Caco-2 (cell line): Measurements from ENCODE around the gene SMARCC1. TPM values are rescaled to one million over a fixed set of nuclear protein-coding genes. Genes with fewer than 3 reads are reported as not detected.

Experiments
- BruUV-seq: library from RNA; stranded (reverse); fragments of 400-500 nt; replicated peaks from 2 replicates; lab custom pipeline; 2021; lab: Mats Ljungman, UMichigan
- CTCF ChIA-PET: fragments of 300-600 bp; sonication (Branson Sonifier 250); formaldehyde crosslinking; loops from one replicate; lab custom pipeline; 2022; ENCODE audit warnings: antibody characterized with exemption; lab: Charles Lee
- POLR2A ChIA-PET: fragments of 300-600 bp; sonication (Branson Sonifier 250); formaldehyde crosslinking; loops from one replicate; lab custom pipeline; 2022; ENCODE audit warnings: antibody characterized with exemption; lab: Charles Lee
- DNase-seq, 2 experiments: peaks; one replicate each; pipeline versions ENCODE4 v3.0.0 to v3.0.0-alpha.2; 2020 to 2022
- H3K27me3 ChIP-seq: replicated peaks from 2 replicates; pipeline ENCODE4 v1.6.0; 2011; ENCODE audit warnings: low read length; ENCODE audit not compliant: control insufficient read depth, insufficient read depth
- H3K36me3 ChIP-seq: 2 replicates; pipeline ENCODE4 v1.5.1; 2011; ENCODE audit warnings: low read length; ENCODE audit not compliant: control insufficient read depth, insufficient read depth
- H3K4me1 ChIP-seq: fragments of 250-450 bp; sonication (Bioruptor Pico); 2 replicates; pipeline ENCODE4 v1.5.1; 2020; ENCODE audit warnings: mild to moderate bottlenecking
- H3K4me3 ChIP-seq: 2 replicates; pipeline ENCODE4 v1.5.1; 2011; ENCODE audit warnings: low read depth, mild to moderate bottlenecking, control low read depth, low read length
- H3K9me3 ChIP-seq: fragments of 250-450 bp; sonication (Bioruptor Pico); 2 replicates; pipeline ENCODE4 v1.5.1; 2020; ENCODE audit warnings: mild to moderate bottlenecking, moderate library complexity
- H3K27ac Mint-ChIP-seq: one replicate; pipeline ENCODE4 v1.8.0; 2022; ENCODE audit warnings: mixed read lengths; ENCODE audit not compliant: unreplicated experiment
- H3K27me3 Mint-ChIP-seq: one replicate; pipeline ENCODE4 v1.8.0; 2022; ENCODE audit warnings: mixed read lengths; ENCODE audit not compliant: insufficient read depth, unreplicated experiment
- H3K36me3 Mint-ChIP-seq: one replicate; pipeline ENCODE4 v1.8.0; 2022; ENCODE audit warnings: mild to moderate bottlenecking, mixed read lengths; ENCODE audit not compliant: insufficient read depth, unreplicated experiment
- H3K4me1 Mint-ChIP-seq: one replicate; pipeline ENCODE4 v1.8.0; 2022; ENCODE audit warnings: low read depth, mixed read lengths; ENCODE audit not compliant: unreplicated experiment
- H3K4me3 Mint-ChIP-seq: one replicate; pipeline ENCODE4 v1.8.0; 2022; ENCODE audit warnings: mild to moderate bottlenecking, moderate library complexity, mixed read lengths; ENCODE audit not compliant: unreplicated experiment
- H3K9me3 Mint-ChIP-seq: one replicate; pipeline ENCODE4 v1.8.0; 2022; ENCODE audit warnings: mixed read lengths; ENCODE audit not compliant: unreplicated experiment
- CTCF ChIP-seq, 2 experiments: fragments of 200-600 bp in 1 of 2; IDR thresholded peaks; 1 replicate in 1 of 2; 2 replicates in 1 of 2; pipeline versions ENCODE4 v1.5.1 to v1.8.0; 2011 to 2022; ENCODE audit warnings: antibody characterized with exemption in 1 of 2, control low read depth in 1 of 2, inconsistent platforms in 1 of 2, low read depth in 1 of 2, low read length in 1 of 2, mild to moderate bottlenecking in 1 of 2, moderate library complexity in 1 of 2; ENCODE audit not compliant: insufficient read depth in 1 of 2, severe bottlenecking in 1 of 2, unreplicated experiment in 1 of 2
- intact Hi-C: fragments of 100-400 bp; cut with micrococcal nuclease; formaldehyde crosslinking; loops from one replicate; pipeline ENCODE4 v1.10.0; 2022; ENCODE audit not compliant: unreplicated experiment
- total RNA-seq: library from RNA; stranded (reverse); gene quantifications from 2 replicates; pipeline ENCODE4 v1.2.3, GENCODE V29; 2022

Gene SMARCC1
- total RNA-seq, 1 experiment from 2014 or later, result 128 TPM

DNA sequence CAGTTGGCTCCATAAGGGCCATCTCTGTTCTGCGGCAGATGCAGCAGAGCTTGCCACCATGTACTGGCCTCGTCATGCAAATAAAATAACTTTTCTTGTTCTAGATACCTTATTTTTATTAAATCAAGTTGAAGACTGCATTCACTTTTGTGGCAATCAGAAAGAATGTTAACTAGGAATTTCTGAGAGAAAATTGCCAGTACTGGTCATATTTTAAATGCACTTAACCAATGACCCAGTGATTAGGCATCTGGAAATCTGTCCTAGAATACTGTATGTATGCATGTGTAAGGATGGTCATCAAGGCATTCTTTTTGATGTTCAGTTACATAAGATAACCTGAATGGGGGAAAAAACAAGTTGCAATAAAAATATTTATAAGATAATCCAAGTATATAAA, 168.8 kb downstream of the SMARCC1 start:
- H3K27me3 ChIP-seq, result no peaks in the 10 kb centered on the region
- H3K9me3 ChIP-seq, result no peaks in the 10 kb centered on the region
- TF ChIP-seq CTCF (IDR thresholded peaks at IDR 0.05; ENCODE audit: insufficient read depth in 1 of 2, low read depth in 1 of 2, low read length in 1 of 2, severe bottlenecking in 1 of 2, unreplicated experiment in 1 of 2), result no peak
- CTCF ChIA-PET, result interaction anchor here (1.1 kb wide), 1 partner anchor 53 kb away, joined by 3 read pairs; no protein-coding TSS in a partner anchor
- Mint-ChIP-seq H3K4me1 (peaks cover 10% of the 10 kb centered on the region), H3K36me3 (peaks cover 57% of the 10 kb centered on the region), H3K27me3 (no peaks in the 10 kb centered on the region), H3K9me3 (no peaks in the 10 kb centered on the region), H3K4me3 (no peak overlapping the region), H3K27ac (no peak overlapping the region)
- intact Hi-C loops, result loop anchor here (2.0 kb wide), 1 partner anchor 176 kb away; no protein-coding TSS in a partner anchor
- H3K4me1 ChIP-seq, result peaks cover 17% of the 10 kb centered on the region
- POLR2A ChIA-PET, result no interaction called here
- no TSS peak for BruUV-seq
- no peak overlapping the region for H3K4me3 ChIP-seq
- peaks cover 3% of the 10 kb centered on the region; the same call in 1 of the 2 replicates for H3K36me3 ChIP-seq
- DNase-seq, result no peak

DNA sequence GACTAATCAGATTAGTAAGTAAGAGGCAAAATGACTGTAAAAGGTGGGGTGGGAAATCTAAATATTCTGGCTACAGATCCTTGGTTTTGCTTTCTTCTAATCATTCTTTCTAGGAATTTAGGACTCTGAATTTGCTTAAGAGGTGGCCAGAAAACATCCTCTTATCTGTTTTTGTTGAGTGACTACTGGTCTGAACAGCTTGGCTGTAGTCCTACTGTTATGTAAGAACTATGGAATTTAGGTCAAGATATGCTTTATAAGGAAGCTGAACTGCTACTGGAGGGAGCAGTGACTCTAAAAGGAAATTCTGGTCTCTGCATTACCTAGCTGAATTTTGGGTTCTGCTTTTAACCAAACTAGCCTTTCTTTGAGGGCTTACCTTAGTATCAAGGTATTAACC, 169.5 kb downstream of the SMARCC1 start:
- Histone ChIP-seq H3K27me3 (no peaks in the 10 kb centered on the region), H3K9me3 (no peaks in the 10 kb centered on the region), H3K36me3 (peaks cover 3% of the 10 kb centered on the region; the same call in 1 of the 2 replicates), H3K4me3 (no peak overlapping the region), H3K4me1 (peaks cover 17% of the 10 kb centered on the region)
- peaks cover 10% of the 10 kb centered on the region for H3K4me1 Mint-ChIP-seq
- no peak for TF ChIP-seq CTCF (IDR thresholded peaks at IDR 0.05; ENCODE audit: insufficient read depth in 1 of 2, low read depth in 1 of 2, low read length in 1 of 2, severe bottlenecking in 1 of 2, unreplicated experiment in 1 of 2)
- ChIA-PET POLR2A (no interaction called here), CTCF (interaction anchor here (0.6 to 1.1 kb wide), 2 partner anchors 35 to 54 kb away, joined by 3 read pairs; no protein-coding TSS in a partner anchor)
- peak overlapping the region; percentile 34 for H3K27ac Mint-ChIP-seq
- H3K4me3 Mint-ChIP-seq, result no peak overlapping the region
- DNase-seq, result peak in 1 of 2 experiments; percentile 7
- peaks cover 57% of the 10 kb centered on the region for H3K36me3 Mint-ChIP-seq
- BruUV-seq, result no TSS peak
- no peaks in the 10 kb centered on the region for H3K9me3 Mint-ChIP-seq
- intact Hi-C loops, result loop anchor here (2.0 kb wide), 1 partner anchor 177 kb away; no protein-coding TSS in a partner anchor
- no peaks in the 10 kb centered on the region for H3K27me3 Mint-ChIP-seq

DNA sequence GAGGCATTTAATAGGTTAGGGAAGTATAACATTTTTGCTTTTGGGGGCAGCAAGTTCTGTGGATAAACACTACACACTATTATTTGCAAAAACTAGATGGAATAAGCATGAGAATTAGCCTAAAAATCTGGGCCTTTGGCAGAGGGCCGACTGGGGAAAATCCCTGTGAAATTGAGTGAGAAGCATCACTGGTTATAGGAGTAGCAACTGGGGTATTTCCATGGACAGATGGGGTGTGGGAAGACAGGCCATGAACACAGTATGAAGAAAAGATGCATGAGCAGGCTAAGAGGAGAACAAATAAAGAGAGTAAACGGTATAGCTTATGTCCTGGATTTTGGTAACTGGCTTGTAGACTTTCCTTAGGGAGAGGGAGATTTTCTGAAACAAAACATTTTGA, 170.1 kb downstream of the SMARCC1 start:
- peaks cover 10% of the 10 kb centered on the region for H3K4me1 Mint-ChIP-seq
- H3K36me3 ChIP-seq, result peaks cover 3% of the 10 kb centered on the region; the same call in 1 of the 2 replicates
- peaks cover 17% of the 10 kb centered on the region for H3K4me1 ChIP-seq
- intact Hi-C loops, result no loop called here
- POLR2A ChIA-PET, result no interaction called here
- H3K4me3 ChIP-seq, result no peak overlapping the region
- peak overlapping the region; percentile 34 for H3K27ac Mint-ChIP-seq
- H3K36me3 Mint-ChIP-seq, result peaks cover 55% of the 10 kb centered on the region
- no peaks in the 10 kb centered on the region for H3K27me3 ChIP-seq
- BruUV-seq, result no TSS peak
- no peaks in the 10 kb centered on the region for H3K9me3 Mint-ChIP-seq
- H3K27me3 Mint-ChIP-seq, result no peaks in the 10 kb centered on the region
- CTCF ChIA-PET, result interaction anchor here (0.6 kb wide), 1 partner anchor 34 kb away, joined by 3 read pairs; no protein-coding TSS in a partner anchor
- H3K9me3 ChIP-seq, result no peaks in the 10 kb centered on the region
- no peak for DNase-seq
- no peak for TF ChIP-seq CTCF (IDR thresholded peaks at IDR 0.05; ENCODE audit: insufficient read depth in 1 of 2, low read depth in 1 of 2, low read length in 1 of 2, severe bottlenecking in 1 of 2, unreplicated experiment in 1 of 2)
- no peak overlapping the region for H3K4me3 Mint-ChIP-seq
